ENCODE data around the gene MRPL21. TPM values are rescaled to one million over a fixed set of nuclear protein-coding genes. Genes with fewer than 3 reads are reported as not detected.

The MRPL21 gene
- total RNA-seq (2021; fragmentation: NEBNext Ultra II Directional; extraction: Animal tissue kit (Norgen Biotek cat#: 25700)) (103 and 107 TPM in 2 replicates), polyA plus RNA-seq (2011; rRNA removed) (72.0 and 102 TPM in 2 replicates), polyA minus RNA-seq (2011; rRNA and poly(A)+ RNA removed) (33.9 and 40.8 TPM in 2 replicates)
- polyA plus RNA-seq (2011; cell fraction: cytosol; rRNA removed): 103 TPM
- 65.0 TPM for polyA plus RNA-seq (2011; cell fraction: nucleus; rRNA removed)
- 87.9 to 110 TPM (median 103 TPM) in 4 replicates for polyA plus RNA-seq (2012, experiment 1 of 2)
- 154 TPM for polyA plus RNA-seq (2012, experiment 2 of 2)
- 114 TPM for polyA plus RNA-seq (2013, experiment 1 of 2)
- 114 TPM for polyA plus RNA-seq (2013, experiment 2 of 2)
- 27.4 TPM for polyA minus RNA-seq (2011; cell fraction: cytosol; rRNA and poly(A)+ RNA removed)
- 44.7 TPM for polyA minus RNA-seq (2011; cell fraction: nucleus; rRNA and poly(A)+ RNA removed)
- long read RNA-seq, experiment 1, transcript MRPL21-201 (7 exons, 683 nt): major isoform, 73 of 109 reads
- long read RNA-seq, experiment 1, transcript MRPL21-202 (7 exons, 662 nt): minor isoform, 15 of 109 reads
- long read RNA-seq, experiment 1, partial matches to known transcripts: 17 of 109 reads
- long read RNA-seq, experiment 1, other reads (novel, unspliced or antisense): 3 of 109 reads
- long read RNA-seq, experiment 2, transcript MRPL21-201 (7 exons, 683 nt): major isoform, 6 of 8 reads
- long read RNA-seq, experiment 2, partial matches to known transcripts: 0 of 8 reads
- long read RNA-seq, experiment 2, other reads (novel, unspliced or antisense): 2 of 8 reads

- peak within 1 kb of the TSS; percentile 92 for H3K56ac ChIP-seq (replicated peaks; ENCODE audit: insufficient read length, low read depth, low read length)
- H3K79me2 ChIP-seq (ENCODE audit: control insufficient read depth in 1 of 2, insufficient read depth in 2 of 2, low read length in 2 of 2): peaks cover 12 to 58% of the 10 kb centered on the region in 2 experiments
- peaks cover 13% of the 10 kb centered on the region for H3K79me1 ChIP-seq (ENCODE audit: low read depth, low read length)
- CTCF ChIA-PET (ENCODE audit: partially characterized antibody): interaction anchor here (1.0 to 1.3 kb wide), 3 partner anchors 14 to 147 kb away, joined by 3 to 4 read pairs (median 3); no protein-coding TSS in a partner anchor
- no peak within 1 kb of the TSS for H3K14ac ChIP-seq (ENCODE audit: insufficient read length)
- peak within 1 kb of the TSS; percentile 86 for H4K5ac ChIP-seq (ENCODE audit: insufficient read length, low read depth, low read length)
- FAIRE-seq (no peak), DNase-seq (ENCODE audit: low read depth in 1 of 2, low spot score in 2 of 2) (peak; percentile 38 to 93)
- peak within 1 kb of the TSS; percentile 13 for H2BK120ac ChIP-seq (replicated peaks; ENCODE audit: low read depth, low read length)
- no peak within 1 kb of the TSS for H3K23ac ChIP-seq (ENCODE audit: insufficient read length)
- H3K27ac ChIP-seq (ENCODE audit: low read depth, low read length): peak within 1 kb of the TSS; percentile 65
- peak within 1 kb of the TSS; percentile 59 to 69 for H3K4me2 ChIP-seq (ENCODE audit: insufficient read depth in 1 of 2, low read depth in 2 of 2, low read length in 2 of 2)
- peak within 1 kb of the TSS; percentile 79 for H3K4ac ChIP-seq (replicated peaks; ENCODE audit: insufficient read length, low read depth, low read length)
- H3K27me3 ChIP-seq (replicated peaks in 1 of 4; ENCODE audit: control insufficient read depth in 3 of 4, extremely low read depth in 1 of 4, insufficient read depth in 3 of 4, low read length in 3 of 4): no peaks in the 10 kb centered on the region
- H3K23me2 ChIP-seq (ENCODE audit: low read depth, low read length): peaks cover 9% of the 10 kb centered on the region
- no peak within 1 kb of the TSS for H2BK20ac ChIP-seq (ENCODE audit: low read length)
- peaks cover 0 to 10% (median 0%) of the 10 kb centered on the region in 4 experiments; a peak in 2 of 7 replicates for H3K4me1 ChIP-seq (replicated peaks in 1 of 4; ENCODE audit: control insufficient read depth in 3 of 4, insufficient read depth in 4 of 4, low read length in 3 of 4)
- peaks cover 10 to 16% of the 10 kb centered on the region in 2 experiments for H4K20me1 ChIP-seq (replicated peaks in 1 of 2; ENCODE audit: control insufficient read depth in 1 of 2, insufficient read depth in 2 of 2, low read length in 2 of 2)
- peak within 1 kb of the TSS; percentile 71 for H2BK5ac ChIP-seq (ENCODE audit: low read depth, low read length)
- 1% methylated on average over 77 of the region's 78 CpGs; no CpG with 5 or more reads in 1 of the 2 experiments for WGBS, 2 experiments (ENCODE audit: extremely low coverage in 1 of 2, insufficient coverage in 1 of 2, insufficient read length in 1 of 2, insufficient replicate concordance in 2 of 2, low coverage in 1 of 2, low lambda C conversion rate in 2 of 2, missing lambda C conversion rate in 1 of 2)
- H4K91ac ChIP-seq (replicated peaks; ENCODE audit: insufficient read length, low read length): peak within 1 kb of the TSS; percentile 93
- H3K36me3 ChIP-seq (ENCODE audit: control insufficient read depth in 2 of 4, insufficient read depth in 4 of 4, low read length in 3 of 4): peaks cover 3 to 15% (median 10%) of the 10 kb centered on the region in 4 experiments; a peak in 7 of 8 replicates
- POLR2A ChIA-PET (ENCODE audit: partially characterized antibody): interaction anchor here (0.8 to 1.7 kb wide), 5 partner anchors 14 to 155 kb away, joined by 3 to 4 read pairs (median 3); no protein-coding TSS in a partner anchor
- H2BK12ac ChIP-seq (ENCODE audit: low read depth, low read length): peak within 1 kb of the TSS; percentile 50
- peak within 1 kb of the TSS; percentile 80 to 99 (median 95) for H3K4me3 ChIP-seq (ENCODE audit: extremely low read depth in 1 of 4, insufficient read depth in 2 of 4, low read depth in 3 of 4, low read length in 4 of 4)
- peak within 1 kb of the TSS; percentile 97 for H4K8ac ChIP-seq (ENCODE audit: extremely low read depth, insufficient read depth, low read length)
- peak within 1 kb of the TSS; percentile 90 to 95 (median 92) for H3K9ac ChIP-seq (replicated peaks in 1 of 4; ENCODE audit: extremely low read depth in 1 of 4, low read depth in 3 of 4, low read length in 3 of 4)
- H2AFZ ChIP-seq (ENCODE audit: low read length): peak within 1 kb of the TSS; percentile 46
- H2BK15ac ChIP-seq (ENCODE audit: low read length): no peak within 1 kb of the TSS
- H2AK5ac ChIP-seq (ENCODE audit: low read depth, low read length): no peak within 1 kb of the TSS
- peak within 1 kb of the TSS; percentile 80 for H3K18ac ChIP-seq (ENCODE audit: extremely low read depth, low read length)
- H3K9me3 ChIP-seq (ENCODE audit: insufficient read depth in 2 of 2, low read depth in 1 of 2, low read length in 1 of 2): no peaks in the 10 kb centered on the region
- TF ChIP-seq TAF7 (optimal IDR thresholded peaks at IDR 0.05; ENCODE audit: borderline replicate concordance, low read depth, low read length) (peak; percentile 89), MAX (IDR thresholded peaks at IDR 0.05) (peak; percentile 93), SP1 (IDR thresholded peaks at IDR 0.05; ENCODE audit: low read depth, low read length) (0 out of 2 replicates have a peak, but pooled peaks have one; percentile 42), CREB1 (IDR thresholded peaks at IDR 0.05) (peak; percentile 98), JUND (IDR thresholded peaks at IDR 0.05; ENCODE audit: low read length) (0 out of 2 replicates have a peak, but pooled peaks have one; percentile 45), HDAC6 (IDR thresholded peaks at IDR 0.05; ENCODE audit: low read depth, low read length) (no peak), SP4 (IDR thresholded peaks at IDR 0.05; ENCODE audit: low read length) (0 out of 2 replicates have a peak, but pooled peaks have one; percentile 47)
Observed at GRCh38 chr11:68903288-68904247, at the start of gene MRPL21, which contains the start of gene IGHMBP2. Gene MRPL21 (minus strand): TSS chr11:68903832. CDS start chr11:68903810, 22 bp downstream. Gene IGHMBP2 (plus strand): TSS chr11:68903891. CDS start chr11:68903953, 62 bp downstream.
